Measurements from ENCODE around the gene SNCA.

SNCA gene

DNA sequence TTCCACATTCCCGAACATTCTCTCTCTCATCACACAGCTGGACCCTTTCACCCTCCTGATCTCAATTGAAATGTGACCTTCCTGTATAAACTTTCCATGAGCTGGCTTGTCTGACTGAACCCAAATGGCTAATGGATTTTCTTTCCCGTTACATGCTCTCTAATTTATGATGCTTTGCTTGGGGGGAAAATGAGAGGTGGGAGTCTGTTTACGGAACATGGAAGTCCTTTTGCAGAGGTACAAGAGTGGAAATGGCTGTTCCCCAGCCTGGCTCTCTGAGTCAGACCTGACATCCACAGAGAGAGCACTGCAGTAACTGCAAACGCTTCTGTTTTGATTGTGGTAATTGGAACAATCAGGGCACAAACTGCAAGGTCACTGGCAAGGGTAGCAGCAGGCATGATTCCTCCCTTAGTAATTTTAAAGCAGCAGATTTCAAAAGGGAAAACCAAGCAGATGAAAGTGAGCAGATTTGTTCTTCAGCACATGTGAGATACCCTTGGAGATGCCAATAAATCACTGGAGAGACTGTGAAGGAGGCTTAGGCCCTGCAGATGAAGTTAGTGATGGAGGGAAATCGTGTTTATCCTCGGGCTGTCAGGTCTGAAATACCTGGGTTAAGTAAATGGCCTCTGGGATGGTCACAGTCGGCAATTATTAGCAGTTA lies 83.9 kb downstream of the SNCA start:
- DNase-seq: peak; percentile 2

DNA sequence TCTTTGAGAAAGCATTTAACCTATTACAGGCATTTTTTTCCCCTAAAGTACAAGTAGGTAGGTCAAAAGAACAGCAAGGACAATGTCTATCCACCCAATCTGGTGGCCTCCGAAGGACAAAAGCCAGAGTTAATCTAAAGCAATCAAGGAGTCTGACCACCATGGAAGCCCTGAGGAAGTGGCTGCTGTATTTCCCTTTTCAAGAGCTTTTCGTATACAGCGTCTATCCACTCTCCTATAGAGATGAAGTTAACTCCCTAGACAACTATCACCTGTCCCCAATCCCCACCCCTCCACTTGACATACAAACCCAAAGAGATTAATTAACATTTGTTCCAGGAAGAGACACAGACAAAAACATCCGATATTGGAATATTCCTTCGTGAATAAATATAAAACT lies 85.5 kb downstream of the SNCA start:
- DNase-seq: no peak

DNA sequence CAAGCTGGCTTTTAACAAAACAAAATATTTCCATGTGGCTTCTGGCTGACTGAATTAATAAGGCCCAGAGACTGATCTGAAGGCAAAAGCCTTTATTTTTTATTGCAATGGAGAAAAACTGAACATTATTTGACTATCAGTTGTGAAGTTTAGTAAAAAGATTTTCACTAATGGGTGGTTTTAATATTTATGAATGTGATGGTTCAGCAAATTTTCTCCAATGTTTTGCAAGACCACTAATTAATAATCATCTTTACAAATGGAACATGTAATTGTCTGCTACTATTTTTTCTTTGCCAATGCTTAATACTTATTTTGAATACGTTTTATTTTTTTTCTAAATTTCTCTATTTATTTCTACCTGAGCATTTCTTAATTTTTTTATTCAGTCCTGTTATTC lies 90.6 kb downstream of the SNCA start:
- no peak for DNase-seq

DNA sequence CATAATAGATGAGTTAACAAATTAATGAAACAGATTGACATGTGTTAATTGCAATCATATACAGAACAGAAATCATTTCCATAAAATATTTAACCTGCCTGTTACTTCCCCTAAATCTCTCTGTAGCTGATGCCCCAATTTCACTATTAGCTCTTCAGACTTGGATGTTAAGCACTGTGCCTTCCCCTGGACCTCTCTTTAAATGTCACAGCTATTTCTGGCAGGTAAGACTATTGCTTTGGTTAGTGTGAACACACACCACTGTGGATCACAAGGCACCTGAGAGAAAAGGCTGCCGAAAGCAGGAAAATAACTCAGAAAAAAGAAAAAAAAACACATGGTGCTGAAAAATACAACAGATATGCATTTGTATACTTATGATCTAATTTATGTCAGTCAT lies 91.3 kb downstream of the SNCA start:
- no peak for DNase-seq

DNA sequence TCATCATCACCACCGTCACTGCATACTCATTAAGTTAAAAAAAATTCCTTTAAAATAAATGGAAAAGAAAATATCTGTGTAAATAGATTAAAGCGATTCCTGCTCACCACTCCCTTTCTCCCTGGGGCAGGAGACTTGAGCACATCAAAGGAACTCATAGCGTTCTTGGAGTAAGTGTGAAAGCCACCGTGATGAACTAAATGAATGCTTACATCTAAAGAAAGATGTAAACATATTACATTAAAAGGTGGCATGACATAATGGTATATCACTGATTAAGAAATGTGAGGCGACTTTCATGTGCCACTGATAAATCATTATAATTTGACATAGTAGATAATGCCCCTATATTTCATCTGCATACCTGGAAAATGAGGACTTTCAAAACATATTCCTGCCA lies 92.0 kb downstream of the SNCA start:
- DNase-seq: no peak

- DNase-seq: no peak
These were observed 95.2 kb downstream of the SNCA start for GRCh38 chr4:89741768-89742167.

- DNase-seq: no peak
These were observed 97.5 kb downstream of the SNCA start for GRCh38 chr4:89739311-89739988.

DNA sequence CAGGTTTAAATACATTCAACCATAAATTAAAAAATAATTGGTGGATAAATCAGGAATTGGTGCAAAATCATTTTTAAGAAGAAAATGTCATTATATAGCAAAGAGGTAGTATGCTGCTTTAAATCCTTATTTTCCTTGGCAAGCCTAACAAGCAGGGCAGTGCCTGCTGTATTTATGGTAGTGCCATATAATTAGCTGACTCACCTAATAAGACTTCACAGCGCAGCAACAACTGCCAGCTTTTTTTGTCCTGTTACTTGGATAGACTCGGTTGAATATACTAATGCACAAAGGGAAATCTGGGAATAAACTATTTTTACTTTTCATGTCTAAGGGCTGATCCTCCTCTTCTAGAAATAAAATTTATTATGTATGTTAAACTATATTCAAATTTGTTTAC lies 99.1 kb downstream of the SNCA start:
- no peak for DNase-seq

DNA sequence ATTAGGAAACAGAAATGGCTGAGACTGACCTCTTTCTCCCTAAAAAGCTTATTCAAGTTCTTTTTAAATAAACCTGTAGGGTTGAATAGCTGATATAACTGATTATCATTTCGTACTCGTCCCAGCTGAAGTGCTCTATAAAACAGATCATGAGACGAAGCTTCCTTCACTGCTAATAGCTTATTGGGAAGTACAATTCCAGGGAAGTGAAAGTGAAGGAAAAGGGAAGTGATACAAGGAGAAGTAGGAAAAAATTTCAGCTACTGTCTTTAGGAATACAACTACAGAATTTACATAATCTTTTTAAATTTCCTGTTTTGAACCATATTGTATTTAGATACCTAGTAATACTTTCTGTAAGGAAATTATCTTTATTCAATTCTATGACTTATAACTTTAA lies 103.0 kb downstream of the SNCA start:
- DNase-seq: no peak

- no peak for DNase-seq
These were observed 109.7 kb downstream of the SNCA start for GRCh38 chr4:89727238-89727637.

- DNase-seq: no peak
These were observed 111.7 kb downstream of the SNCA start for GRCh38 chr4:89725268-89725667.

GRCh38 chr4:89724716-89725115 lies 112.2 kb downstream of the SNCA start:
- no peak for DNase-seq

- no peak for DNase-seq
These were observed 113.9 kb downstream of the SNCA start for GRCh38 chr4:89723096-89723495.

DNA sequence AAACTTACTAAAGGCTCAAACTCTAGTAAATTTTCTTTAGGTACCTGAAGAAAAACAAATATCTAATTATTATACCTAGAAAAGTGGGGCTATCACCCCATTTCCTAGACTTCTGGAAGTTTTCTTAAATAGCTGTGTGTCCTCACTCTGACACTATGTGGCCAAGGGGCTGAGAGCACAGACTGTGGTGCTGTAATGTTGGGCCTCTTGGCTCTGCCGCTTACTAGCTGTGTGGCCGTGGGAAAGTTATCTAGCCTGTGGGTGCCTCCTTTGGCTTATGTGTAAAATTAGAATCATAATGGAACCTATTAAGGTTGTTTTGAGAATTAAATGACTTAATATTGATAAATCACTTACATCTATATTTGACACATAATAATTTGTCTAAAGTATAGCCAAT lies 114.4 kb downstream of the SNCA start:
- DNase-seq: no peak

DNA sequence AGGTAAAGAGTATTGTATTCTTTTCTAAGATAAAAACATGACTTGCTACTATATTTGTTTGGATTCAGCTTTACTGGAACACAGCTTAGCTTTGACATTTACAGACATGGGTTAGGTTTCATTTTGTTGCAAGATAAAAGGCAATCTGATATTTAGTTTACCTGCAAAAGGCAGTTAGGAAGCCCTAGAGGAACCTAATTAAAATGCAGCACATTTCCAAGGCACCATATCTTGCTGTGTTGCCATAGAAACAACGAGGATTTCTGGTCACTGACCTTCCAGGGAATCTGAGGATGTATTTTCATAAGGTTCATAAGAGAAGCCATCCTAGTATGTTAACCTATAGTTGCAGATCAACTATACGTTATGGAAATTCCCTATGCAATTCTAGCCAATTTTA lies 116.0 kb downstream of the SNCA start:
- no peak for DNase-seq

DNA sequence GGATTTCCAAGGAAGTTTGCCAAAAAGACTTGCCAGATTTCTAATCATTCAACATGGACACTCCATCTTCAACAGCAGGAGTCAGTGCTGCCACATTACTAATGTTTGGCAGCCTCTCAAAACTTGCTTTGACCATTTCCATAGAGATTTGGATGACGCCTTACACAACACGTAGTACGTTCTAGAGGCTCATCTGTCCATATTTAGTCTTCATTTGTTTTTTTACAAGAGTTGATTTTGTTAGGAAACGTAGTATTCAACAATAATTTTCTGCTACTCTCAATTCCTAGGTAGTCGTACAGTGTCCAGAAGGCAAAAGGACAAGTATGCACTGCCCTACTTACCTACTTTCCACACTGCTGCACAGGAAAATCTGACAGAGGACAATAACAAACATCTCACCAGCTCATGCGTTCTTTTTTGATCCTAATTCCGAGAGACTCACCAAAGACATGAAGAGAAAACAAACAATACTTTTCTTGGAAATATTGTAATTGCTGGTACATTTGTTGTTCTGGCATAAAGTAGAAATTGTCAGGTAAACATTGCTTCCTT lies 117.3 kb downstream of the SNCA start:
- DNase-seq: no peak

- DNase-seq: no peak
These were observed 120.1 kb downstream of the SNCA start for GRCh38 chr4:89716893-89717292.

DNA sequence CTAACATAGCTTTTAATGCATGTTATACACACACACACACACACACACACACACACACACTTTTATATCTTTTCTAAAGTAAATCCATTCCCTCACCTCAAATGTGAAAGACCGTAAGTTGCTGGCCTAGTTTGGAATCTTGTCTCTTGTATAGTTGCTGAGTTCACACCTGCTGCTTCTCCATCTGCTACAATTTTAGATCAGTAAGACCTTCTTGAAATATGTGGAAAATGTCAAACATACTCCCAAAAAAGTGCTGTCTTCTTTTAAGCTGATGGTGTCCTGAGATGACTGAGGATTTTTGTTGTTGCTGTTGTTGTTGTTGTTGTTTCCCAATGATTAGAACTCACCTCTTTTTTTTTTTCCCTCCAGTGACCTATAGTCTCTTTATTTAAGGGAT lies 121.3 kb downstream of the SNCA start:
- DNase-seq: no peak

- DNase-seq: no peak
These were observed 124.1 kb downstream of the SNCA start for GRCh38 chr4:89712827-89713226.

GRCh38 chr4:89712141-89712540 lies 124.8 kb downstream of the SNCA start:
- DNase-seq: no peak

DNA sequence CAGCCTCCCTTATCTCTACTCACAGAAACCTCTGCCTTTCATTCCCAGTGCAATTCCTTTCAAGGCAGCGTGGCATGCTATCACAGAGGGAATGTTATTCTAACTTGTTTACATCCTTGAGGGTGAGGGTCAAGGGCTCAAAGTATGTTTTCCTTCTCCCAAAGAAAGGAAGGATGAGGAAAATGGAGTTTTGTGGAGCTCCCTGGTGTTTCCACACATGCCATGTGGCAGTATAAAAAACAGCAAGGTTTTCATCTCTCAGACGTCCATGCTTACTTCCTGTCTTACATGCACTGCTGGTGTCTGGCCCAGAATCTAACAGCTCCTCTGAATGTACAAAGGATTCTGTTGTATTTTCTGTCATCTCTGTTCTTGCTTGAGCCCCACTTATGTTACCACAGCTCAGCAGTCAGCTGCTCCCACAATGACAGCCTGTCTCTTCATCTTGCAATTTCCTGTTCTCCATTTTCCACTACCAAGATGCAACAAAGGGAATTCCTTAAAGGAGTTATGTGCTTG lies 128.0 kb downstream of the SNCA start:
- no peak for DNase-seq

DNA sequence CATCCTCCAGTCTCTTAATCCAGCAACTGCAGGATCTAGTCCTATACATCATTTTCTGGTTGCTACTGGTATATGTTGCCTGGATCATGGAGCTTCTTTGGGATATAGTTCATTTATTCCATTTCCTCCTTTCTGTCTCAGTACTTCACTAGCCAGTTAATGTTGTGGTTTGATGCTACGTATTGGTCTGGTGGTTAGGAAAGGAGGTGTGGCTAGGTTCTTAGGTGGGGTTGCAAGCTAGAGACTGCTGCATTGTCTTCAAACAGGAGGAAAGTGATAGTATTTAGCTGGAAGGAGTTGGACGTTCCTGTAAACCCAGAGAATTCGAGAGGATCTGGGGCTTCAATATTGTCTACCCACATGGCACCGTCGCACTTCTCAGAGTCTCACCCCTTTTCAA lies 129.5 kb downstream of the SNCA start:
- no peak for DNase-seq

GRCh38 chr4:89704651-89705395 lies 132.1 kb downstream of the SNCA start:
- DNase-seq: no peak
